ENCODE measurements around the gene ZNF12. TPM values are rescaled to one million over a fixed set of nuclear protein-coding genes. Genes with fewer than 3 reads are reported as not detected.
"Not testable (repeated sequence)": the region's sequence is repeated elsewhere in the genome, so short reads cannot be mapped to it uniquely, and the experiment has no call there.

The ZNF12 gene
- total RNA-seq, 1 experiment from 2014 or later = 12.5 TPM

- ChIA-PET CTCF (no interaction called here), POLR2A (ENCODE audit: unreplicated experiment) (no interaction called here)
- H4K20me1 ChIP-seq (ENCODE audit: low read length) = no peaks in the 10 kb centered on the region
Observed at GRCh38 chr7:6691103-6691502, 15.6 kb downstream of the ZNF12 start.

GRCh38 chr7:6680146-6680545 is 26.6 kb downstream of the ZNF12 start:
- TF ChIP-seq CTCF (conservative IDR thresholded peaks at IDR 0.05; ENCODE audit: low read depth, low read length) (no peak), EZH2phosphoT487 (IDR thresholded peaks at IDR 0.05; ENCODE audit: borderline replicate concordance, low read length) (no peak), EZH2 (IDR thresholded peaks at IDR 0.05; ENCODE audit: low read length, unreplicated experiment) (no peak)
- ATAC-seq (no peak), DNase-seq (no peak)
- H3K36me3 ChIP-seq (ENCODE audit: low read depth, low read length) = peaks cover 23% of the 10 kb centered on the region
- H3K4me1 ChIP-seq (ENCODE audit: insufficient read depth, low read length) = no peaks in the 10 kb centered on the region
- no peak overlapping the region for H3K27ac ChIP-seq (ENCODE audit: low read length)
- H3K9me3 ChIP-seq (ENCODE audit: low read length) = peaks cover 50% of the 10 kb centered on the region
- BruUV-seq (replicated peaks) = no TSS peak
- no peaks in the 10 kb centered on the region for H4K20me1 ChIP-seq (ENCODE audit: low read length)
- no peaks in the 10 kb centered on the region for H3K9me2 ChIP-seq (replicated peaks; ENCODE audit: low read length)
- H3K4me3 ChIP-seq (ENCODE audit: low read length) = no peak overlapping the region
- no peaks in the 10 kb centered on the region for H3K79me2 ChIP-seq (ENCODE audit: low read length)
- ChIA-PET CTCF (no interaction called here), POLR2A (ENCODE audit: unreplicated experiment) (no interaction called here)
- H3K4me2 ChIP-seq (ENCODE audit: low read length) = no peak overlapping the region
- H3K27me3 ChIP-seq (ENCODE audit: low read length) = no peaks in the 10 kb centered on the region
- intact Hi-C loops (cut with micrococcal nuclease) = no loop called here
- H2AFZ ChIP-seq (ENCODE audit: low read length) = no peak overlapping the region
- H3F3A ChIP-seq (ENCODE audit: low read length, unreplicated experiment) = no peaks in the 10 kb centered on the region
- no peak overlapping the region for H3K9ac ChIP-seq (ENCODE audit: low read length)

More at GRCh38 chr7:6691103-6691502, 15.6 kb downstream of the ZNF12 start:
- H3K9me2 ChIP-seq (replicated peaks; ENCODE audit: low read length) = no peaks in the 10 kb centered on the region
- H3K4me1 ChIP-seq (ENCODE audit: insufficient read depth, low read length) = no peaks in the 10 kb centered on the region
- no peak overlapping the region for H3K9ac ChIP-seq (ENCODE audit: low read length)
- TF ChIP-seq EZH2phosphoT487 (IDR thresholded peaks at IDR 0.05; ENCODE audit: borderline replicate concordance, low read length) (no peak), EZH2 (IDR thresholded peaks at IDR 0.05; ENCODE audit: low read length, unreplicated experiment) (no peak), CTCF (conservative IDR thresholded peaks at IDR 0.05; ENCODE audit: low read depth, low read length) (no peak)
- H3K79me2 ChIP-seq (ENCODE audit: low read length) = no peaks in the 10 kb centered on the region
- H3K4me3 ChIP-seq (ENCODE audit: low read length) = peak overlapping the region; percentile 24; the same call in 1 of the 2 replicates
- H3K9me3 ChIP-seq (ENCODE audit: low read length) = peaks cover 87% of the 10 kb centered on the region
- no peak overlapping the region for H3K4me2 ChIP-seq (ENCODE audit: low read length)
- H3K27ac ChIP-seq (ENCODE audit: low read length) = no peak overlapping the region
- ATAC-seq (no peak), DNase-seq (no peak)
- no peaks in the 10 kb centered on the region for H3K27me3 ChIP-seq (ENCODE audit: low read length)
- H3K36me3 ChIP-seq (ENCODE audit: low read depth, low read length) = peaks cover 99% of the 10 kb centered on the region
- intact Hi-C loops (cut with micrococcal nuclease) = no loop called here
- BruUV-seq (replicated peaks) = no TSS peak
- H2AFZ ChIP-seq (ENCODE audit: low read length) = no peak overlapping the region
- no peaks in the 10 kb centered on the region for H3F3A ChIP-seq (ENCODE audit: low read length, unreplicated experiment)

DNA sequence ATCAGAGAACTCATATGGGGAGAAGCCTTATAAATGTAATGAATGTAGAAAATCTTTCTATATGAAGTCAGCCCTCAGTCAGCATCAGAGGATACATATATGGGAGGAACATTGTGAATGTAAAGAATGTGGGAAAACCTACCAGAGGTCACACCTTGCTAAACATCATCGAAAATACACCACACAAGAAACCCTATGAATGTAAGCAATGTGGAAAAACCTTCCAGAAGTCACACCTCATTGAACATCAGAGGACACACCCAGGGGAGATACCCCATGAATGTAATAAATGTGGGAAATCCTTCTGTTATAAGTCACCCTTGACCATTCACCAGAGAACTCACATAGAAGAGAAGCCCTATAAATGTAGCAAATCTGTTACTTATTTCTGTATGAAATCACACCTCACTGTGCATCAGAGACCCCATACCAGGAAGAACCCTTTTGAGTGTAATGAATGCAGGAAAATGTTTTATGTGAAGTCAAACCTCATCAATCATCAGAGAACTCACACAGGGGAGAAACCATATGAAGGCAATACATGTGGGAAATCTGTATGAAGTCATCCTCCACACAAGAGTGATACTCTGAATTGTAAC is 30.8 kb downstream of the ZNF12 start:
- H3K9ac ChIP-seq (ENCODE audit: low read length) = no peak overlapping the region
- H3K79me2 ChIP-seq (ENCODE audit: low read length) = no peaks in the 10 kb centered on the region
- no peaks in the 10 kb centered on the region for H3K9me2 ChIP-seq (replicated peaks; ENCODE audit: low read length)
- no peaks in the 10 kb centered on the region; the same call in none of the 2 replicates for H3K36me3 ChIP-seq (ENCODE audit: low read depth, low read length)
- H4K20me1 ChIP-seq (ENCODE audit: low read length) = no peaks in the 10 kb centered on the region
- no peak overlapping the region for H3K4me2 ChIP-seq (ENCODE audit: low read length)
- no peaks in the 10 kb centered on the region for H3F3A ChIP-seq (ENCODE audit: low read length, unreplicated experiment)
- no peak for ATAC-seq
- intact Hi-C loops (cut with micrococcal nuclease) = no loop called here
- no peak overlapping the region for H2AFZ ChIP-seq (ENCODE audit: low read length)
- no peak overlapping the region for H3K4me3 ChIP-seq (ENCODE audit: low read length)
- no TSS peak for BruUV-seq (replicated peaks)
- no peaks in the 10 kb centered on the region for H3K4me1 ChIP-seq (ENCODE audit: insufficient read depth, low read length)
- ChIA-PET POLR2A (ENCODE audit: unreplicated experiment) (no interaction called here), CTCF (no interaction called here)
- no peak for DNase-seq
- H3K27ac ChIP-seq (ENCODE audit: low read length) = no peak overlapping the region
- no peak for TF ChIP-seq EZH2phosphoT487 (IDR thresholded peaks at IDR 0.05; ENCODE audit: borderline replicate concordance, low read length)
- no peak for TF ChIP-seq CTCF (conservative IDR thresholded peaks at IDR 0.05; ENCODE audit: low read depth, low read length)
- TF ChIP-seq EZH2 (IDR thresholded peaks at IDR 0.05; ENCODE audit: low read length, unreplicated experiment) = no peak
- H3K9me3 ChIP-seq (ENCODE audit: low read length) = peaks cover 50% of the 10 kb centered on the region
- H3K27me3 ChIP-seq (ENCODE audit: low read length) = no peaks in the 10 kb centered on the region

GRCh38 chr7:6670851-6671250 is 35.9 kb downstream of the ZNF12 start:
- H2AFZ ChIP-seq (ENCODE audit: low read length); H3F3A ChIP-seq (ENCODE audit: low read length, unreplicated experiment); DNase-seq; H3K4me1 ChIP-seq (ENCODE audit: insufficient read depth, low read length); BruUV-seq (replicated peaks); intact Hi-C loops (cut with micrococcal nuclease); H3K9ac ChIP-seq (ENCODE audit: low read length); H3K36me3 ChIP-seq (ENCODE audit: low read depth, low read length); H3K4me2 ChIP-seq (ENCODE audit: low read length); H3K27ac ChIP-seq (ENCODE audit: low read length); H3K27me3 ChIP-seq (ENCODE audit: low read length); H3K79me2 ChIP-seq (ENCODE audit: low read length); CTCF ChIA-PET; H4K20me1 ChIP-seq (ENCODE audit: low read length); POLR2A ChIA-PET (ENCODE audit: unreplicated experiment); H3K4me3 ChIP-seq (ENCODE audit: low read length); ATAC-seq; H3K9me2 ChIP-seq (replicated peaks; ENCODE audit: low read length): not testable (repeated sequence)
- H3K9me3 ChIP-seq (ENCODE audit: low read length) = peaks cover 32% of the 10 kb centered on the region
